CD4-positive, alpha-beta memory T cell (primary cell): ENCODE results near the gene DRD5. TPM values are rescaled to one million over a fixed set of nuclear protein-coding genes. Genes with fewer than 3 reads are reported as not detected.
"Not testable (repeated sequence)": the region's sequence is repeated elsewhere in the genome, so short reads cannot be mapped to it uniquely, and the experiment has no call there.

Experiments
- CTCF ChIA-PET: fragments of 350-600 bp; sonication (Branson Sonifier 250); formaldehyde crosslinking; loops from one replicate; lab custom pipeline; 2021; ENCODE audit warnings: inconsistent platforms; ENCODE audit not compliant: partially characterized antibody; lab: Charles Lee
- POLR2A ChIA-PET: fragments of 350-600 bp; sonication (Branson Sonifier 250); formaldehyde crosslinking; loops from one replicate; lab custom pipeline; 2021; ENCODE audit not compliant: partially characterized antibody; lab: Charles Lee
- DNase-seq, 5 donors: peaks; one replicate each; pipeline versions ENCODE4 v3.0.0 to v3.0.0-alpha.2; 2020 to 2022; ENCODE audit warnings: mixed read lengths in 1 of 5
- H3K27ac ChIP-seq: one replicate; pipeline ENCODE4 v1.7.0; 2013; ENCODE audit warnings: low read depth, low read length
- H3K27me3 ChIP-seq: 2 replicates; pipeline ENCODE4 v1.7.0; 2013; ENCODE audit warnings: mild to moderate bottlenecking, low read length, moderate library complexity; ENCODE audit not compliant: insufficient read depth
- H3K36me3 ChIP-seq: 2 replicates; pipeline ENCODE4 v1.7.0; 2013; ENCODE audit warnings: mild to moderate bottlenecking, low read length, moderate library complexity; ENCODE audit not compliant: insufficient read depth
- H3K4me1 ChIP-seq: 2 replicates; pipeline ENCODE4 v1.7.0; 2013; ENCODE audit warnings: mild to moderate bottlenecking, low read length, moderate library complexity; ENCODE audit not compliant: insufficient read depth
- H3K4me3 ChIP-seq, 2 donors: one replicate each; pipeline ENCODE4 v1.7.0; 2013; ENCODE audit warnings: low read length in 2 of 2, mild to moderate bottlenecking in 1 of 2
- H3K9me3 ChIP-seq, 2 donors: one replicate each; pipeline ENCODE4 v1.7.0; 2013; ENCODE audit warnings: low read length in 2 of 2, control low read depth in 1 of 2; ENCODE audit not compliant: control insufficient read depth in 1 of 2
- H3K27ac Mint-ChIP-seq, 7 donors: one replicate each; pipeline ENCODE4 v1.8.0; 2020 to 2021; ENCODE audit warnings: mixed read lengths in 7 of 7, mild to moderate bottlenecking in 6 of 7, inconsistent platforms in 3 of 7, moderate library complexity in 3 of 7
- H3K27me3 Mint-ChIP-seq, 2 donors: one replicate each; pipeline ENCODE4 v1.8.0; 2020 to 2021; ENCODE audit warnings: mixed read lengths in 2 of 2
- H3K36me3 Mint-ChIP-seq, 2 donors: one replicate each; pipeline ENCODE4 v1.8.0; 2020 to 2021; ENCODE audit warnings: mixed read lengths in 2 of 2, inconsistent platforms in 1 of 2, mild to moderate bottlenecking in 1 of 2
- H3K4me1 Mint-ChIP-seq, 4 donors: one replicate each; pipeline ENCODE4 v1.8.0; 2020 to 2021; ENCODE audit warnings: mixed read lengths in 4 of 4, mild to moderate bottlenecking in 1 of 4
- H3K4me3 Mint-ChIP-seq, 8 donors: one replicate each; pipeline ENCODE4 v1.8.0; 2020 to 2021; ENCODE audit warnings: mixed read lengths in 8 of 8, mild to moderate bottlenecking in 7 of 8, moderate library complexity in 6 of 8, inconsistent platforms in 3 of 8
- H3K9me3 Mint-ChIP-seq, 8 donors: one replicate each; pipeline ENCODE4 v1.8.0; 2020 to 2021; ENCODE audit warnings: mixed read lengths in 8 of 8, mild to moderate bottlenecking in 5 of 8, inconsistent platforms in 3 of 8, moderate library complexity in 1 of 8
- intact Hi-C: fragments of 100-400 bp; cut with micrococcal nuclease; formaldehyde crosslinking; loops from one replicate; pipeline ENCODE4 v1.15.1; 2023
- polyA plus RNA-seq, 2 donors: library from polyadenylated mRNA; unstranded; fragments of 300-500 nt; fragmentation: Illumina TruSeq; gene quantifications; one replicate each; pipeline ENCODE4 v1.2.3, GENCODE V29; 2021
- total RNA-seq, 2 experiments: library from RNA; stranded (reverse); gene quantifications; one replicate each; pipeline ENCODE4 v1.2.3, GENCODE V29; 2021

The DRD5 gene
- total RNA-seq: not detected
- polyA plus RNA-seq: not detected

DNA sequence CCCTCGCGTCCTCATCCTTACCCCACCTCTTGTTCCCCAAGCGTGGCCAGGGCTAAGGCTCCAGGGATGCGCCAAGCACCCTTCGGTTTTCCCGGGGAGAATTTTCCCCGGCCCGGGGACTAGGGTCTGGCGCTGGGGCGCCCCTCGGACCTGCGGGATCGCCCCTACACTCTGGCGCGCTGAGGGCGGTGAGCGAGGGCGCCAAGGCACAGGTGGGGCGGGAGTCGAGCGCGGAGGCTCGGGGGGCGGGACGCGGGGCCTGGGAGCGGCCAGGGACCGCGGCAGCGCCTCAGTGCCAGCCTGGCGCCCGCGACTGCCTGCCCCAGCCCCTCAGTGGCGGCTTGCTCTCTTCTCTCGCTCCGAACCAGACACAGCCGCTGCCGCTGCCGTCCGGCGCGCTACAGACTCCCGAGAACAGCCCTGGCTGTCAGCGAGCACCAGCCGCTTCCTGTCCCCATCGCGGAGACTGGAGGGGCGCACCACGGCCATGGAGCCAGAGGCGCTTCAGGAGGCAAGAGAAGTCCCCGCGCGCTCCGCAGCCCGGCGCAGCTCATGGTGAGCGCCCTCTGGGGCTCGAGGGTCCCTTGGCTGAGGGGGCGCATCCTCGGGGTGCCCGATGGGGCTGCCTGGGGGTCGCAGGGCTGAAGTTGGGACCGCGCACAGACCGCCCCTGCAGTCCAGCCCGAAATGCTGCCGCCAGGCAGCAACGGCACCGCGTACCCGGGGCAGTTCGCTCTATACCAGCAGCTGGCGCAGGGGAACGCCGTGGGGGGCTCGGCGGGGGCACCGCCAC is at the start of gene DRD5:
Gene DRD5 (plus strand): TSS at position 292 of the 793 bp plus-strand sequence. CDS start 396 bp downstream, at position 688.
- ChIA-PET CTCF (no interaction called here), POLR2A (no interaction called here)
- Histone ChIP-seq H3K4me3 (no peak within 1 kb of the TSS), H3K27me3 (no peaks in the 10 kb centered on the region), H3K27ac (no peak within 1 kb of the TSS), H3K36me3 (no peaks in the 10 kb centered on the region), H3K9me3 (no peaks in the 10 kb centered on the region), H3K4me1 (no peaks in the 10 kb centered on the region)
- Mint-ChIP-seq H3K27ac (no peak within 1 kb of the TSS), H3K4me1 (peaks cover 0 to 1% (median 0%) of the 10 kb centered on the region in 4 donors), H3K27me3 (peaks cover 25 to 30% of the 10 kb centered on the region in 2 donors), H3K9me3 (peaks cover 0 to 3% (median 0%) of the 10 kb centered on the region in 8 donors), H3K36me3 (no peaks in the 10 kb centered on the region), H3K4me3 (no peak within 1 kb of the TSS)
- DNase-seq: no peak
- intact Hi-C loops: no loop called here

DNA sequence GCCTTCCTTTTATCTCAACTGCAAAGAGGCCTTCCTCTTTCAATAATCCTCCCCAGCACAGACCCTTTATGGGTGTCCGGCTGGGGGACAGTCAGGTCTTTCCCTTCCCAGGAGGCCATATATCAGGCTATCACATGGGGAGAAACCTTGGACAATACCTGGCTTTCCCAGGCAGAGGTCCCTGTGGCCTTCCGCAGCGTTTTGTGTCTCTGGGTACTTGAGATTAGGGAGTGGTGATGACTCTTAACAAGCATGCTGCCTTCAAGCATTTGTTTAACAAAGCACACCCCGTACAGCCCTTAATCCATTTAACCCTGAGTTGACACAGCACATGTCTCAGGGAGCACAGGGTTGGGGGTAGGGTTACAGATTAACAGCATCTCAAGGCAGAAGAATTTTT is 49.2 kb upstream of the DRD5 start:
- H3K4me3 ChIP-seq, CTCF ChIA-PET, H3K4me3 Mint-ChIP-seq, DNase-seq, H3K27ac ChIP-seq, intact Hi-C loops, H3K36me3 Mint-ChIP-seq, H3K4me1 Mint-ChIP-seq, H3K9me3 ChIP-seq, H3K27ac Mint-ChIP-seq, H3K27me3 ChIP-seq, H3K36me3 ChIP-seq, H3K4me1 ChIP-seq, H3K9me3 Mint-ChIP-seq, POLR2A ChIA-PET: not testable (repeated sequence)
- peaks cover 4 to 10% of the 10 kb centered on the region in 2 donors for H3K27me3 Mint-ChIP-seq

DNA sequence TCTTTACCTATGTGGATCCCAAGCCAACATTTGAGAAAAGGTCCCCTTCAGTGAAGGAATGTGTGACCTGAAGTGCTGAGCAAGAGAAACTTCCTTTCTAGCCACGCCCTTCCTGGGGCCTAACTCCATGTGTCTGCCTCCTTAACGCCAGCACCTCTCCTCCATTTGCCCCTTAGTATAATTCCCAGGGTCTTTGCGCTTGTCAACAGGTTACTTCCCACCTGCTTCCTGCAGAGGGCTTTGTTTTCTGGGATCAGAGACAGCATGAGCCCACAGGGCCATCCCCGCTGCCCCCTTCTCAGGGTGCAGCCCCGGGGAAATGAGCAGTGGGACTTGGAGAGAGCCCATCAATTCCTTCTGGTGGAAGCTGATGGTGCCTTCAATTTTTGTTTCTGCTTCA is 45.9 kb upstream of the DRD5 start:
- intact Hi-C loops: no loop called here
- POLR2A ChIA-PET: no interaction called here

GRCh38 chr4:9737280-9737679 is 44.2 kb upstream of the DRD5 start:
- H3K4me1 ChIP-seq, H3K36me3 Mint-ChIP-seq, POLR2A ChIA-PET, intact Hi-C loops, H3K4me3 ChIP-seq, DNase-seq, H3K4me3 Mint-ChIP-seq, H3K9me3 Mint-ChIP-seq, H3K27me3 Mint-ChIP-seq, H3K36me3 ChIP-seq, H3K27me3 ChIP-seq, H3K4me1 Mint-ChIP-seq, H3K27ac Mint-ChIP-seq, H3K27ac ChIP-seq, H3K9me3 ChIP-seq, CTCF ChIA-PET: not testable (repeated sequence)

More for the DNA sequence above, 45.9 kb upstream of the DRD5 start:
- Mint-ChIP-seq H3K4me1 (no peaks in the 10 kb centered on the region), H3K36me3 (no peaks in the 10 kb centered on the region), H3K27me3 (peaks cover 4 to 7% of the 10 kb centered on the region in 2 donors), H3K4me3 (no peak overlapping the region), H3K27ac (peak overlapping the region in 1 of 7 donors; percentile 16), H3K9me3 (peaks cover 0 to 2% (median 0%) of the 10 kb centered on the region in 8 donors)
- Histone ChIP-seq H3K4me3 (no peak overlapping the region), H3K36me3 (no peaks in the 10 kb centered on the region), H3K27ac (no peak overlapping the region), H3K27me3 (no peaks in the 10 kb centered on the region), H3K9me3 (no peaks in the 10 kb centered on the region), H3K4me1 (no peaks in the 10 kb centered on the region)
- CTCF ChIA-PET: no interaction called here
- no peak for DNase-seq

- H3K27me3 ChIP-seq, intact Hi-C loops, H3K27ac ChIP-seq, CTCF ChIA-PET, POLR2A ChIA-PET, H3K36me3 Mint-ChIP-seq, H3K4me3 Mint-ChIP-seq, H3K27me3 Mint-ChIP-seq, H3K36me3 ChIP-seq, H3K9me3 Mint-ChIP-seq, H3K4me1 Mint-ChIP-seq, DNase-seq, H3K27ac Mint-ChIP-seq, H3K9me3 ChIP-seq, H3K4me1 ChIP-seq, H3K4me3 ChIP-seq: not testable (repeated sequence)
Measured at GRCh38 chr4:9743789-9744188, 37.6 kb upstream of the DRD5 start.

DNA sequence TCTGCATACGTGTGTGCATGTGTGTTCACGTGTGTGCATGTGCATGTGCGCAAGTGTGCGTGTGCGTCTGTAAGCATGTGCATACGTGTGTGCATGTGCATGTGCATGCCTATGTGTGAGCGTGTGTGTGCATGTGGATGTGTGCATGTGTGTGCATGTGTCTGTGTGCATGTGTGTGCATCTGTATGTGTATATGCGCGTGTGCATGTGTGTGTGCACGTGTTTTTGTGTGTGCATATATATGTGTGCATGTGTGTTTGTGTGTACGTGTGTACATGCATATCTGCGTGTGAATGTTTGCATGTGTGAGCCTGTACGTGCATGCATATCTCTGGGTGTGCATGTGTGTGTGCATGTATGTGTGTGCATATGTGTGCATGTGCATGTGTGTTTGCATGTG is 35.7 kb upstream of the DRD5 start:
- POLR2A ChIA-PET: no interaction called here
- H3K4me1 ChIP-seq: no peaks in the 10 kb centered on the region

GRCh38 chr4:9758641-9759317 is 22.7 kb upstream of the DRD5 start:
- DNase-seq: no peak
- Histone ChIP-seq H3K4me3 (no peak overlapping the region), H3K36me3 (no peaks in the 10 kb centered on the region), H3K9me3 (no peaks in the 10 kb centered on the region), H3K4me1 (no peaks in the 10 kb centered on the region), H3K27ac (no peak overlapping the region), H3K27me3 (no peaks in the 10 kb centered on the region)
- Mint-ChIP-seq H3K36me3 (no peaks in the 10 kb centered on the region), H3K4me1 (no peaks in the 10 kb centered on the region), H3K4me3 (no peak overlapping the region), H3K27ac (no peak overlapping the region), H3K27me3 (peaks cover 0 to 3% of the 10 kb centered on the region in 2 donors), H3K9me3 (no peaks in the 10 kb centered on the region)
- POLR2A ChIA-PET: no interaction called here
- intact Hi-C loops: no loop called here
- CTCF ChIA-PET: no interaction called here

More for the DNA sequence above, 35.7 kb upstream of the DRD5 start:
- CTCF ChIA-PET: no interaction called here
- no peaks in the 10 kb centered on the region for H3K36me3 ChIP-seq
- H3K4me3 ChIP-seq: no peak overlapping the region
- H3K27ac ChIP-seq: no peak overlapping the region
- no peaks in the 10 kb centered on the region for H3K36me3 Mint-ChIP-seq
- peaks cover 6 to 9% of the 10 kb centered on the region in 2 donors for H3K27me3 Mint-ChIP-seq
- intact Hi-C loops: no loop called here
- H3K9me3 Mint-ChIP-seq: peaks cover 0 to 5% (median 0%) of the 10 kb centered on the region in 8 donors
- H3K4me3 Mint-ChIP-seq: no peak overlapping the region
- H3K4me1 Mint-ChIP-seq: peaks cover 0 to 2% (median 0%) of the 10 kb centered on the region in 4 donors
- H3K27me3 ChIP-seq: no peaks in the 10 kb centered on the region
- no peaks in the 10 kb centered on the region for H3K9me3 ChIP-seq
- H3K27ac Mint-ChIP-seq: no peak overlapping the region
- DNase-seq: no peak
